Measurements from ENCODE around the gene SOX8. TPM values are rescaled to one million over a fixed set of nuclear protein-coding genes. Genes with fewer than 3 reads are reported as not detected.
A peak's percentile ranks its signal among the peaks of the same experiment; 100 is the strongest.

SOX8 gene
- total RNA-seq, 1 donor from 2014 or later, result 0.98 TPM

DNA sequence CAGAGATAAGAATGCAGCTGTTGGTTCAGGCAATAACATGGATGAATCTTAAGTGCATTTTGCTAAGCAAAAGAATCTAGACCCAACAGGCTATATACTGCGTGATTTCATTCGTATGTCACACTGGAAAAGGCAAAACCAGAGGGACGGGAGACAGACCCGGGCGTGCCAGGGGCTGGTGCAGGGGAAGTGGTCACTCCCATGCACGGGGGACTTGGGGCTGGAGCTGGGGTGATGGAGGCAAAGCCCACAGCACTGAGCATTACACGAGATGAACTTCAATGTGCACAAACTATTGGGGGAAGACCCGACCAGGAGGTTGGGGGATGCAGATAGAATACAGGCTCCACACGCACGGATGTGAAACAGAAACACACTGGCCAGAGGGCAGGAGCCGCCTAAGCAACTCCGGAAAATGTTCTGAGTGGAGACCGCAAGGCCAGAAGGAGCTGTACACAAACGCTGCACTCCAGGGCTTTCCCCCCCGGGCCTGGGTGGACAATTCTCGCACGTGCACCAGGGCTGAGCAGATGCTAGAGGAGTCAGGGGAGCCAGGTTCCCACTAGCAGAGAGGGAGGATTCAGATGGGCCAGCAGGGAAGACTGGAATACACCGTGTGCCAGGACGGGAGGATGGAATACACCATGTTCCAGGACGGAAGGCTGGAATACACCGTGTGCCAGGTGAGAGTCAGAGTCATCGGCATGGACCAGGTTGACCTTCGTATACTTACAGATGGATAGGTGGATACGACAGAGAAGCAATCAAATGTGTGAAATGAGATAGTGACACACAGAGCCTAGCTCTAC, 22.1 kb upstream of the SOX8 start:
- TF ChIP-seq, protein P1, sequence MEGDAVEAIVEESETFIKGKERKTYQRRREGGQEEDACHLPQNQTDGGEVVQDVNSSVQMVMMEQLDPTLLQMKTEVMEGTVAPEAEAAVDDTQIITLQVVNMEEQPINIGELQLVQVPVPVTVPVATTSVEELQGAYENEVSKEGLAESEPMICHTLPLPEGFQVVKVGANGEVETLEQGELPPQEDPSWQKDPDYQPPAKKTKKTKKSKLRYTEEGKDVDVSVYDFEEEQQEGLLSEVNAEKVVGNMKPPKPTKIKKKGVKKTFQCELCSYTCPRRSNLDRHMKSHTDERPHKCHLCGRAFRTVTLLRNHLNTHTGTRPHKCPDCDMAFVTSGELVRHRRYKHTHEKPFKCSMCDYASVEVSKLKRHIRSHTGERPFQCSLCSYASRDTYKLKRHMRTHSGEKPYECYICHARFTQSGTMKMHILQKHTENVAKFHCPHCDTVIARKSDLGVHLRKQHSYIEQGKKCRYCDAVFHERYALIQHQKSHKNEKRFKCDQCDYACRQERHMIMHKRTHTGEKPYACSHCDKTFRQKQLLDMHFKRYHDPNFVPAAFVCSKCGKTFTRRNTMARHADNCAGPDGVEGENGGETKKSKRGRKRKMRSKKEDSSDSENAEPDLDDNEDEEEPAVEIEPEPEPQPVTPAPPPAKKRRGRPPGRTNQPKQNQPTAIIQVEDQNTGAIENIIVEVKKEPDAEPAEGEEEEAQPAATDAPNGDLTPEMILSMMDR (IDR thresholded peaks at IDR 0.05; ENCODE audit: insufficient read depth, low read depth, low read length), result no peak
- TF ChIP-seq EZH2 (IDR thresholded peaks at IDR 0.05; ENCODE audit: insufficient read depth, low read length), result no peak
- H4K20me1 ChIP-seq (ENCODE audit: insufficient read depth, low read length), result peaks cover 22% of the 10 kb centered on the region
- H2AFZ ChIP-seq (ENCODE audit: low read depth, low read length), result no peak overlapping the region
- Mint-ChIP-seq H3K36me3 (ENCODE audit: low read depth, unreplicated experiment) (peaks cover 7% of the 10 kb centered on the region), H3K9me3 (ENCODE audit: unreplicated experiment) (no peaks in the 10 kb centered on the region), H3K27me3 (ENCODE audit: low read depth, unreplicated experiment) (peaks cover 3% of the 10 kb centered on the region), H3K4me3 (ENCODE audit: unreplicated experiment) (no peak overlapping the region), H3K27ac (ENCODE audit: unreplicated experiment) (peak overlapping the region; percentile 50), H3K4me1 (ENCODE audit: low read depth, unreplicated experiment) (peaks cover 3% of the 10 kb centered on the region)
- no peak overlapping the region for H3K27ac ChIP-seq (ENCODE audit: low read depth, low read length)
- no peaks in the 10 kb centered on the region for H3K4me1 ChIP-seq (ENCODE audit: insufficient read depth, low read length)
- no peak overlapping the region for H3K4me2 ChIP-seq (ENCODE audit: low read length)
- no peaks in the 10 kb centered on the region for H3K9me3 ChIP-seq (ENCODE audit: insufficient read depth, low read depth, low read length)
- FAIRE-seq, result no peak
- DNase-seq (ENCODE audit: low read depth), result no peak
- no peak overlapping the region for H3K4me3 ChIP-seq (ENCODE audit: insufficient read depth, low read depth, low read length)
- H3K9ac ChIP-seq (ENCODE audit: low read length), result no peak overlapping the region
- H3K36me3 ChIP-seq (ENCODE audit: insufficient read depth, low read length), result no peaks in the 10 kb centered on the region
- no peaks in the 10 kb centered on the region for H3K27me3 ChIP-seq (ENCODE audit: insufficient read depth, low read length)
- H3K79me2 ChIP-seq (ENCODE audit: insufficient read depth, low read length), result no peaks in the 10 kb centered on the region

DNA sequence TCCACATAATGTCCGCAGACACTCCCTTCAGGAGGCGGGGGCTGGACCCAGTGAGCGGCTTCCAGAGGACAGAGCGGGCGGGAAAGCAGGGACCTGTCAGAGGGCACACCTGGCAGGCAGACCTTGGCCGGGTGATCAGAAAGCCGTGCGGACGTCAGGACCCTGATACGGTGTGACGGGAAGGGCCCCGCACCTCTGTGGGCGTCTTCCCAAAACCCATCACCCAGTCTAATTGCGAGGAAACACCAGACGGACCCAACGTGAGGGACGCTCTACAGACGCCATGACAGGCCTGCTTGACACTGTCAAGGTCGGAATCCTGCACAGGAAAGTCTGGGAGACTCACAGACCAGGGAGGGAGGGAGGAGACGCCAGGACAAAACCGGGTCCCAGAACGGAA, 19.2 kb upstream of the SOX8 start:
- FAIRE-seq (no peak), DNase-seq (ENCODE audit: low read depth) (no peak)
- Mint-ChIP-seq H3K36me3 (ENCODE audit: low read depth, unreplicated experiment) (peaks cover 22% of the 10 kb centered on the region), H3K27ac (ENCODE audit: unreplicated experiment) (no peak overlapping the region), H3K4me3 (ENCODE audit: unreplicated experiment) (no peak overlapping the region), H3K4me1 (ENCODE audit: low read depth, unreplicated experiment) (peaks cover 5% of the 10 kb centered on the region), H3K27me3 (ENCODE audit: low read depth, unreplicated experiment) (peaks cover 2% of the 10 kb centered on the region), H3K9me3 (ENCODE audit: unreplicated experiment) (peaks cover 5% of the 10 kb centered on the region)
- Histone ChIP-seq H3K4me1 (ENCODE audit: insufficient read depth, low read length) (no peaks in the 10 kb centered on the region), H3K9ac (ENCODE audit: low read length) (no peak overlapping the region), H3K4me2 (ENCODE audit: low read length) (no peak overlapping the region), H3K36me3 (ENCODE audit: insufficient read depth, low read length) (no peaks in the 10 kb centered on the region), H2AFZ (ENCODE audit: low read depth, low read length) (no peak overlapping the region), H3K79me2 (ENCODE audit: insufficient read depth, low read length) (no peaks in the 10 kb centered on the region), H3K4me3 (ENCODE audit: insufficient read depth, low read depth, low read length) (no peak overlapping the region), H3K9me3 (ENCODE audit: insufficient read depth, low read depth, low read length) (peaks cover 13% of the 10 kb centered on the region), H3K27me3 (ENCODE audit: insufficient read depth, low read length) (no peaks in the 10 kb centered on the region), H4K20me1 (ENCODE audit: insufficient read depth, low read length) (peaks cover 21% of the 10 kb centered on the region), H3K27ac (ENCODE audit: low read depth, low read length) (no peak overlapping the region)
- TF ChIP-seq, protein P1 (IDR thresholded peaks at IDR 0.05; ENCODE audit: insufficient read depth, low read depth, low read length), result no peak
- no peak for TF ChIP-seq EZH2 (IDR thresholded peaks at IDR 0.05; ENCODE audit: insufficient read depth, low read length)
